ENCODE data around the gene SH3RF3. TPM values are rescaled to one million over a fixed set of nuclear protein-coding genes. Genes with fewer than 3 reads are reported as not detected.

The SH3RF3 gene
- total RNA-seq, 1 experiment from 2014 or later, result not detected

DNA sequence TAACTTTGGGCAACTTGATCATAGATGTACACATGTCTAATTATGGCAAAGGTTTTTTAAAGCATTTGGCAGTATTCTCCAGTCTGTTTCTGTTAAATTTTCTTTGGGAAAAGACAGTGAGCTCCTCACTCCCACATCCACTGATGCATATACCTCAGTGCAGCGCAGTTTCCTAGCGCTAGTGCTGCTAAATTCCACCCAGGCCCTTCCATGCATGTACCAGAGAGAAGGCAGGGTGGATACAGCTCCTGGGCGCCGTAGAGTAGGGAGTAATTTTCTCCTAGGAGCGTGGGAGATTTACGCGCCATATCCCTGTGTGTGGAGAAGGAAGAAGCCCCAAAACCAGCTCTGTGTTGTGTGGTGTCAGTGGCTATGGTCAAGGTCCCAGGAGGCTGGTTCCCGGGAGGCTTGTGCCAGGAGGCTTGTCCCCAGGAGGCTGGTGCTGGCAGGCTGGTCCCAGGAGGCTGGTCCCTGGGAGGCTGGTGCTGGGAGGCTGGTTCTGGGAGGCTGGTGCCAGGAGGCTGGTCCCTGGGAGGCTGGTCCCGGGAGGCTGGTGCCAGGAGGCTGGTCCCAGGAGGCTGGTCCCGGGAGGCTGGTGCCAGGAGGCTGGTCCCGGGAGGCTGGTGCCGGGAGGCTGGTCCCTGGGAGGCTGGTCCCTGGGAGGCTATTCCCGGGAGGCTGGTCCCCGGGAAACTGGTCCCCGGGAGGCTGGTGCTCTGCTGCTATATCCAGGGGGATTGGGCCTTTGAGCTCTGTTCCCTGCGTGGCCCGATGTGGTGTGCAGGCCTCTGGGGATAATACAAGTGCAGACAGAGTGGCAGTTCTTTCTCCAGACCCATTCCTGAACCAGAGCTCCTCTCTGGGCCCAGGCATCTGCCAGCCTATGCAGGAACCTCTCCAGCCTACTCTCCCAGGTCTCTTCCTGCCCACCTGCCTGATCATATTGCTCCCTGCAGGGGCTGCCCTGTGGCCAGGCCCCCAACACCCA is 323.6 kb downstream of the SH3RF3 start:
- no peak for ATAC-seq
- POLR2A ChIA-PET, result no interaction called here
- Histone ChIP-seq H3K9ac (ENCODE audit: low read length) (no peak overlapping the region), H2AFZ (ENCODE audit: low read depth, low read length, poor library complexity, severe bottlenecking) (no peak overlapping the region), H3K79me2 (ENCODE audit: insufficient read depth, low read length) (no peaks in the 10 kb centered on the region), H3K27me3 (ENCODE audit: insufficient read depth, low read length) (peaks cover 11% of the 10 kb centered on the region; the same call in 1 of the 2 replicates), H3K9me3 (ENCODE audit: control insufficient read depth in 1 of 2, insufficient read depth in 1 of 2, low read depth in 1 of 2, low read length in 2 of 2) (no peaks in the 10 kb centered on the region), H3K4me1 (ENCODE audit: control insufficient read depth in 1 of 2, insufficient read depth in 2 of 2, low read length in 2 of 2) (peaks cover 1 to 5% of the 10 kb centered on the region in 2 experiments; a peak in 3 of 4 replicates), H3K9me2 (ENCODE audit: insufficient read depth) (no peaks in the 10 kb centered on the region), H3K4me2 (ENCODE audit: low read length) (no peak overlapping the region), H3K36me3 (ENCODE audit: control insufficient read depth in 1 of 2, insufficient read depth in 2 of 2, low read length in 2 of 2) (no peaks in the 10 kb centered on the region), H3K27ac (ENCODE audit: low read depth, low read length) (no peak overlapping the region), H3K4me3 (replicated peaks in 1 of 2; ENCODE audit: low read depth in 1 of 2, low read length in 2 of 2) (no peak overlapping the region), H4K20me1 (ENCODE audit: insufficient read depth) (no peaks in the 10 kb centered on the region)
- RAD21 ChIA-PET (ENCODE audit: low non-redundant PET in 1 of 2, low total read pairs in 2 of 2, uncharacterized antibody in 2 of 2, unreplicated experiment in 2 of 2), result no interaction called here
- intact Hi-C loops (cut with micrococcal nuclease), result no loop called here
- CTCF ChIA-PET, result no interaction called here
- no TSS peak for BruUV-seq (replicated peaks)
- no peak for DNase-seq (ENCODE audit: low read depth, low spot score)
- no peak for TF ChIP-seq EZH2phosphoT487 (IDR thresholded peaks at IDR 0.05; ENCODE audit: borderline replicate concordance)
- TF ChIP-seq, protein P1, sequence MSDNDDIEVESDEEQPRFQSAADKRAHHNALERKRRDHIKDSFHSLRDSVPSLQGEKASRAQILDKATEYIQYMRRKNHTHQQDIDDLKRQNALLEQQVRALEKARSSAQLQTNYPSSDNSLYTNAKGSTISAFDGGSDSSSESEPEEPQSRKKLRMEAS (IDR thresholded peaks at IDR 0.05), result no peak
- TF ChIP-seq, protein P2, sequence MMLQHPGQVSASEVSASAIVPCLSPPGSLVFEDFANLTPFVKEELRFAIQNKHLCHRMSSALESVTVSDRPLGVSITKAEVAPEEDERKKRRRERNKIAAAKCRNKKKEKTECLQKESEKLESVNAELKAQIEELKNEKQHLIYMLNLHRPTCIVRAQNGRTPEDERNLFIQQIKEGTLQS (IDR thresholded peaks at IDR 0.05), result no peak
- TF ChIP-seq POLR2A (IDR thresholded peaks at IDR 0.05; ENCODE audit: borderline replicate concordance, extremely low read depth, insufficient read depth, insufficient read length), result no peak
- TF ChIP-seq SIN3A (IDR thresholded peaks at IDR 0.05; ENCODE audit: low read depth), result no peak
- no peak for TF ChIP-seq TCF7L2 (IDR thresholded peaks at IDR 0.05; ENCODE audit: borderline replicate concordance, extremely low read depth, insufficient read depth, insufficient read length)
- no peak for TF ChIP-seq SP1 (IDR thresholded peaks at IDR 0.05; ENCODE audit: low read depth)
- TF ChIP-seq, protein P3, sequence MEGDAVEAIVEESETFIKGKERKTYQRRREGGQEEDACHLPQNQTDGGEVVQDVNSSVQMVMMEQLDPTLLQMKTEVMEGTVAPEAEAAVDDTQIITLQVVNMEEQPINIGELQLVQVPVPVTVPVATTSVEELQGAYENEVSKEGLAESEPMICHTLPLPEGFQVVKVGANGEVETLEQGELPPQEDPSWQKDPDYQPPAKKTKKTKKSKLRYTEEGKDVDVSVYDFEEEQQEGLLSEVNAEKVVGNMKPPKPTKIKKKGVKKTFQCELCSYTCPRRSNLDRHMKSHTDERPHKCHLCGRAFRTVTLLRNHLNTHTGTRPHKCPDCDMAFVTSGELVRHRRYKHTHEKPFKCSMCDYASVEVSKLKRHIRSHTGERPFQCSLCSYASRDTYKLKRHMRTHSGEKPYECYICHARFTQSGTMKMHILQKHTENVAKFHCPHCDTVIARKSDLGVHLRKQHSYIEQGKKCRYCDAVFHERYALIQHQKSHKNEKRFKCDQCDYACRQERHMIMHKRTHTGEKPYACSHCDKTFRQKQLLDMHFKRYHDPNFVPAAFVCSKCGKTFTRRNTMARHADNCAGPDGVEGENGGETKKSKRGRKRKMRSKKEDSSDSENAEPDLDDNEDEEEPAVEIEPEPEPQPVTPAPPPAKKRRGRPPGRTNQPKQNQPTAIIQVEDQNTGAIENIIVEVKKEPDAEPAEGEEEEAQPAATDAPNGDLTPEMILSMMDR (IDR thresholded peaks at IDR 0.05 in 2 of 3, conservative IDR thresholded peaks at IDR 0.05 in 1 of 3; ENCODE audit: borderline replicate concordance in 1 of 3, insufficient read depth in 1 of 3, low read depth in 2 of 3, low read length in 2 of 3), result no peak
- TF ChIP-seq CBX3 (IDR thresholded peaks at IDR 0.05; ENCODE audit: low read depth), result no peak
- no peak for TF ChIP-seq POLR2AphosphoS5 (IDR thresholded peaks at IDR 0.05; ENCODE audit: low read depth, low read length)
- TF ChIP-seq CEBPB (IDR thresholded peaks at IDR 0.05; ENCODE audit: low read depth), result no peak
- no peak for TF ChIP-seq RAD21 (IDR thresholded peaks at IDR 0.05; ENCODE audit: low read depth)
- TF ChIP-seq YY1 (IDR thresholded peaks at IDR 0.05; ENCODE audit: extremely low read depth, insufficient replicate concordance, low read depth, low read length), result no peak
- TF ChIP-seq EGR1 (IDR thresholded peaks at IDR 0.05; ENCODE audit: low read depth), result no peak
- no peak for TF ChIP-seq FOSL1 (IDR thresholded peaks at IDR 0.05; ENCODE audit: low read depth)
- TF ChIP-seq ELF1 (IDR thresholded peaks at IDR 0.05; ENCODE audit: borderline replicate concordance, low read depth), result no peak
- TF ChIP-seq, protein P4, sequence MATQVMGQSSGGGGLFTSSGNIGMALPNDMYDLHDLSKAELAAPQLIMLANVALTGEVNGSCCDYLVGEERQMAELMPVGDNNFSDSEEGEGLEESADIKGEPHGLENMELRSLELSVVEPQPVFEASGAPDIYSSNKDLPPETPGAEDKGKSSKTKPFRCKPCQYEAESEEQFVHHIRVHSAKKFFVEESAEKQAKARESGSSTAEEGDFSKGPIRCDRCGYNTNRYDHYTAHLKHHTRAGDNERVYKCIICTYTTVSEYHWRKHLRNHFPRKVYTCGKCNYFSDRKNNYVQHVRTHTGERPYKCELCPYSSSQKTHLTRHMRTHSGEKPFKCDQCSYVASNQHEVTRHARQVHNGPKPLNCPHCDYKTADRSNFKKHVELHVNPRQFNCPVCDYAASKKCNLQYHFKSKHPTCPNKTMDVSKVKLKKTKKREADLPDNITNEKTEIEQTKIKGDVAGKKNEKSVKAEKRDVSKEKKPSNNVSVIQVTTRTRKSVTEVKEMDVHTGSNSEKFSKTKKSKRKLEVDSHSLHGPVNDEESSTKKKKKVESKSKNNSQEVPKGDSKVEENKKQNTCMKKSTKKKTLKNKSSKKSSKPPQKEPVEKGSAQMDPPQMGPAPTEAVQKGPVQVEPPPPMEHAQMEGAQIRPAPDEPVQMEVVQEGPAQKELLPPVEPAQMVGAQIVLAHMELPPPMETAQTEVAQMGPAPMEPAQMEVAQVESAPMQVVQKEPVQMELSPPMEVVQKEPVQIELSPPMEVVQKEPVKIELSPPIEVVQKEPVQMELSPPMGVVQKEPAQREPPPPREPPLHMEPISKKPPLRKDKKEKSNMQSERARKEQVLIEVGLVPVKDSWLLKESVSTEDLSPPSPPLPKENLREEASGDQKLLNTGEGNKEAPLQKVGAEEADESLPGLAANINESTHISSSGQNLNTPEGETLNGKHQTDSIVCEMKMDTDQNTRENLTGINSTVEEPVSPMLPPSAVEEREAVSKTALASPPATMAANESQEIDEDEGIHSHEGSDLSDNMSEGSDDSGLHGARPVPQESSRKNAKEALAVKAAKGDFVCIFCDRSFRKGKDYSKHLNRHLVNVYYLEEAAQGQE (IDR thresholded peaks at IDR 0.05; ENCODE audit: low read depth), result no peak
- no peak for TF ChIP-seq SRF (IDR thresholded peaks at IDR 0.05; ENCODE audit: low read depth)

Data from HCT116 (cell line).